SK-N-SH treated with all-trans-retinoic acid at 6 μM for 48 hours (cell line): ENCODE data around the gene SRD5A3.

ENCODE experiments used
- ARNTL ChIP-seq: fragments of 450-650 bp; formaldehyde crosslinking; IDR thresholded peaks from 2 replicates; pipeline ENCODE4 v1.5.0; 2020; ENCODE audit warnings: low read depth, mild to moderate bottlenecking, moderate library complexity, borderline replicate concordance
- BACH2 ChIP-seq: fragments of 250-450 bp; sonication (Bioruptor Pico); IDR thresholded peaks from 2 replicates; pipeline ENCODE4 v1.9.0; 2021; ENCODE audit warnings: mild to moderate bottlenecking, borderline replicate concordance
- CSDC2 ChIP-seq: fragments of 250-450 bp; sonication (Bioruptor Pico); IDR thresholded peaks from 2 replicates; pipeline ENCODE4 v1.5.0; 2020; ENCODE audit warnings: mild to moderate bottlenecking, moderate library complexity
- ESRRG ChIP-seq: fragments of 250-450 bp; sonication (Bioruptor Pico); IDR thresholded peaks from 2 replicates; pipeline ENCODE4 v1.6.1; 2021; ENCODE audit warnings: mild to moderate bottlenecking
- OSR1 ChIP-seq: fragments of 250-450 bp; sonication (Bioruptor Pico); IDR thresholded peaks from 2 replicates; pipeline ENCODE4 v1.8.0; 2022; ENCODE audit warnings: moderate library complexity, mild to moderate bottlenecking, inconsistent platforms
- SNAI2 ChIP-seq: fragments of 250-450 bp; sonication (Bioruptor Pico); IDR thresholded peaks from 2 replicates; pipeline ENCODE4 v1.5.0; 2020; ENCODE audit warnings: mild to moderate bottlenecking, moderate library complexity
- ZFP3 ChIP-seq: fragments of 250-450 bp; sonication (Bioruptor Pico); IDR thresholded peaks from 2 replicates; pipeline ENCODE4 v1.5.0; 2020; ENCODE audit warnings: mild to moderate bottlenecking, moderate library complexity
- ZNF8 ChIP-seq: fragments of 450-650 bp; formaldehyde crosslinking; IDR thresholded peaks from 2 replicates; pipeline ENCODE4 v1.5.0; 2020; ENCODE audit warnings: mild to moderate bottlenecking, moderate library complexity
- TF ChIP-seq, protein P1 (sequence below): fragments of 250-450 bp; sonication (Bioruptor Pico); IDR thresholded peaks from 2 replicates; pipeline ENCODE4 v1.8.0; 2020; ENCODE audit warnings: mild to moderate bottlenecking, moderate library complexity, borderline replicate concordance
- TF ChIP-seq, protein P2 (sequence below): fragments of 250-450 bp; sonication (Bioruptor Pico); IDR thresholded peaks from 2 replicates; pipeline ENCODE4 v1.5.1; 2021; ENCODE audit warnings: mild to moderate bottlenecking, moderate library complexity
- TF ChIP-seq, protein P3 (sequence below): fragments of 250-450 bp; sonication (Bioruptor Pico); IDR thresholded peaks from 2 replicates; pipeline ENCODE4 v1.8.0; 2021; ENCODE audit warnings: low read depth, mild to moderate bottlenecking, moderate library complexity, borderline replicate concordance

DNA sequence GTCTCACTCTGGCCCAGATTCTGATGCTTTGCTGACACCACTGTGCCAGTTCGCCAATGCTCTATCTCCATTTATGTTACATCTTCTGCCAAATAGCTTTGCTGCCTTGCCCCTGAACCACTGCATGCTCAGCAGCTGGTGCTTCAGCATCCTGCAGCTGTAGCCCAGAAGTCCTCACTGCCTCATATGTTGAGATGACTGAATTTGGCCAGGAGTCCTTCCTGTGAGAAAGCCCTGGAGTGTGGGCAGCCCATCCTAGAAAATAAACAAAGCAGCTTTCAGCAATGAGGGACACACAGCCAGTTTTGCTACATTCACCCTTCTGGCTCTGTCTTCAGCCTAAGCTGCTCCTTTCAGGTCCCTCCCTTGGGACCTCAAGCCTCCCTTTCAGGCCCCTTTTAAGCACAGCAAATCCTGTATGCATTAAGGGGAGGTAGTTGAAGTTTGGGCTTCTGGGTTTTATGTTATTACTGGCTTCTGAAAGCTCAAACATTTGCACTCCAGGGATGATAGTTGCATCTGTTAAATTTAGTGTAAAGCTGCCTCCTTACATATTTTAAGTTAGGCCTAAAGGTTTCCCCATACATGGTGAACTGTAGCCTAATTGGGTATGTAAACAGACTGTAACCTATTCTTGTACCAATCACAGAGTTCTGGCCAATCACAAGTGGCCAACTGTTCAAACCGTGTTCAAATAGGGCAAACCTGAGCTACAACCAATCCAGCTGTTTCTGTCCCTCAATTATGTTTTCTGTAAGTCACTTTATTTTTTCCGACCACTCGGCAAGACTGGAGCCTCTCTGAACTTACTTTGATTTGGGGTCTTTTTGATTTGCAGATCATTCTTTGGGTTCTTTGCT lies 47.6 kb downstream of the SRD5A3 start:
- TF ChIP-seq, protein P1, sequence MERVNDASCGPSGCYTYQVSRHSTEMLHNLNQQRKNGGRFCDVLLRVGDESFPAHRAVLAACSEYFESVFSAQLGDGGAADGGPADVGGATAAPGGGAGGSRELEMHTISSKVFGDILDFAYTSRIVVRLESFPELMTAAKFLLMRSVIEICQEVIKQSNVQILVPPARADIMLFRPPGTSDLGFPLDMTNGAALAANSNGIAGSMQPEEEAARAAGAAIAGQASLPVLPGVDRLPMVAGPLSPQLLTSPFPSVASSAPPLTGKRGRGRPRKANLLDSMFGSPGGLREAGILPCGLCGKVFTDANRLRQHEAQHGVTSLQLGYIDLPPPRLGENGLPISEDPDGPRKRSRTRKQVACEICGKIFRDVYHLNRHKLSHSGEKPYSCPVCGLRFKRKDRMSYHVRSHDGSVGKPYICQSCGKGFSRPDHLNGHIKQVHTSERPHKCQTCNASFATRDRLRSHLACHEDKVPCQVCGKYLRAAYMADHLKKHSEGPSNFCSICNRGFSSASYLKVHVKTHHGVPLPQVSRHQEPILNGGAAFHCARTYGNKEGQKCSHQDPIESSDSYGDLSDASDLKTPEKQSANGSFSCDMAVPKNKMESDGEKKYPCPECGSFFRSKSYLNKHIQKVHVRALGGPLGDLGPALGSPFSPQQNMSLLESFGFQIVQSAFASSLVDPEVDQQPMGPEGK (CRISPR knock-in tag): no peak
- TF ChIP-seq, protein P2, sequence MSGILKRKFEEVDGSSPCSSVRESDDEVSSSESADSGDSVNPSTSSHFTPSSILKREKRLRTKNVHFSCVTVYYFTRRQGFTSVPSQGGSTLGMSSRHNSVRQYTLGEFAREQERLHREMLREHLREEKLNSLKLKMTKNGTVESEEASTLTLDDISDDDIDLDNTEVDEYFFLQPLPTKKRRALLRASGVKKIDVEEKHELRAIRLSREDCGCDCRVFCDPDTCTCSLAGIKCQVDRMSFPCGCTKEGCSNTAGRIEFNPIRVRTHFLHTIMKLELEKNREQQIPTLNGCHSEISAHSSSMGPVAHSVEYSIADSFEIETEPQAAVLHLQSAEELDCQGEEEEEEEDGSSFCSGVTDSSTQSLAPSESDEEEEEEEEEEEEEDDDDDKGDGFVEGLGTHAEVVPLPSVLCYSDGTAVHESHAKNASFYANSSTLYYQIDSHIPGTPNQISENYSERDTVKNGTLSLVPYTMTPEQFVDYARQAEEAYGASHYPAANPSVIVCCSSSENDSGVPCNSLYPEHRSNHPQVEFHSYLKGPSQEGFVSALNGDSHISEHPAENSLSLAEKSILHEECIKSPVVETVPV: no peak
- no peak for TF ChIP-seq ESRRG (CRISPR knock-in tag)
- no peak for TF ChIP-seq ARNTL (CRISPR knock-in tag)
- TF ChIP-seq SNAI2: no peak
- TF ChIP-seq, protein P3, sequence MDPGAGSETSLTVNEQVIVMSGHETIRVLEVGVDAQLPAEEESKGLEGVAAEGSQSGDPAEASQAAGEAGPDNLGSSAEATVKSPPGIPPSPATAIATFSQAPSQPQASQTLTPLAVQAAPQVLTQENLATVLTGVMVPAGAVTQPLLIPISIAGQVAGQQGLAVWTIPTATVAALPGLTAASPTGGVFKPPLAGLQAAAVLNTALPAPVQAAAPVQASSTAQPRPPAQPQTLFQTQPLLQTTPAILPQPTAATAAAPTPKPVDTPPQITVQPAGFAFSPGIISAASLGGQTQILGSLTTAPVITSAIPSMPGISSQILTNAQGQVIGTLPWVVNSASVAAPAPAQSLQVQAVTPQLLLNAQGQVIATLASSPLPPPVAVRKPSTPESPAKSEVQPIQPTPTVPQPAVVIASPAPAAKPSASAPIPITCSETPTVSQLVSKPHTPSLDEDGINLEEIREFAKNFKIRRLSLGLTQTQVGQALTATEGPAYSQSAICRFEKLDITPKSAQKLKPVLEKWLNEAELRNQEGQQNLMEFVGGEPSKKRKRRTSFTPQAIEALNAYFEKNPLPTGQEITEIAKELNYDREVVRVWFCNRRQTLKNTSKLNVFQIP (CRISPR knock-in tag): no peak
- TF ChIP-seq BACH2 (CRISPR knock-in tag): no peak
- TF ChIP-seq ZFP3 (CRISPR knock-in tag): no peak
- no peak for TF ChIP-seq ZNF8 (CRISPR knock-in tag)
- no peak for TF ChIP-seq CSDC2
- no peak for TF ChIP-seq OSR1 (CRISPR knock-in tag)
